Endodermal cell (in vitro differentiated cells): Measurements from ENCODE around the gene LTBP4. TPM values are rescaled to one million over a fixed set of nuclear protein-coding genes. Genes with fewer than 3 reads are reported as not detected.

Source experiments
- DNase-seq: peaks from one replicate; pipeline ENCODE4 v3.0.0-alpha.2; 2017
- H3K27ac ChIP-seq: 2 replicates; pipeline ENCODE4 v1.5.1; 2013; ENCODE audit warnings: mild to moderate bottlenecking, low read depth, low read length, moderate library complexity
- H3K27me3 ChIP-seq: 2 replicates; pipeline ENCODE4 v1.6.1; 2013; ENCODE audit warnings: mild to moderate bottlenecking, low read length, moderate library complexity; ENCODE audit not compliant: insufficient read depth, control insufficient read depth, poor library complexity, severe bottlenecking
- H3K36me3 ChIP-seq: 2 replicates; pipeline ENCODE4 v1.7.0; 2013; ENCODE audit warnings: mild to moderate bottlenecking, low read length, moderate library complexity; ENCODE audit not compliant: control insufficient read depth, insufficient read depth
- H3K4me1 ChIP-seq: one replicate; pipeline ENCODE4 v1.7.0; 2013; ENCODE audit warnings: low read length; ENCODE audit not compliant: control insufficient read depth, insufficient read depth
- H3K4me3 ChIP-seq: 2 replicates; pipeline ENCODE4 v1.5.1; 2013; ENCODE audit warnings: mild to moderate bottlenecking, low read length, moderate library complexity
- H3K9ac ChIP-seq: 2 replicates; pipeline ENCODE4 v1.6.1; 2013; ENCODE audit warnings: mild to moderate bottlenecking, low read length, moderate library complexity; ENCODE audit not compliant: poor library complexity, severe bottlenecking; ENCODE audit errors: extremely low read depth
- H3K9me3 ChIP-seq: 2 replicates; pipeline ENCODE4 v1.6.1; 2013; ENCODE audit warnings: mild to moderate bottlenecking, low read length, moderate library complexity; ENCODE audit not compliant: control insufficient read depth
- H3K27ac Mint-ChIP-seq: 2 replicates; pipeline ENCODE4 v1.8.0; 2020; ENCODE audit warnings: mixed read lengths
- H3K27me3 Mint-ChIP-seq: 2 replicates; pipeline ENCODE4 v1.8.0; 2021; ENCODE audit warnings: mild to moderate bottlenecking, mixed read lengths; ENCODE audit not compliant: insufficient read depth
- H3K36me3 Mint-ChIP-seq: 2 replicates; pipeline ENCODE4 v1.8.0; 2020; ENCODE audit warnings: low read depth, mixed read lengths
- H3K4me1 Mint-ChIP-seq: 2 replicates; pipeline ENCODE4 v1.8.0; 2020; ENCODE audit warnings: mixed read lengths
- H3K4me3 Mint-ChIP-seq: 2 replicates; pipeline ENCODE4 v1.8.0; 2020; ENCODE audit warnings: mild to moderate bottlenecking, moderate library complexity, mixed read lengths
- H3K9me3 Mint-ChIP-seq: 2 replicates; pipeline ENCODE4 v1.8.0; 2020; ENCODE audit warnings: mild to moderate bottlenecking, mixed read lengths
- CTCF ChIP-seq: fragments of 200-600 bp; sonication (generic); conservative IDR thresholded peaks from 2 replicates; pipeline ENCODE4 v1.5.0; 2021; ENCODE audit warnings: antibody characterized with exemption, mild to moderate bottlenecking
- WGBS, 2 experiments: methylation state at CpG; one replicate each; pipeline versions ENCODE4 v1.1.5 to v1.1.7; 2013; ENCODE audit warnings: missing lambda C conversion rate in 2 of 2, mixed read lengths in 1 of 2; ENCODE audit not compliant: insufficient coverage in 1 of 2, insufficient read length in 1 of 2; 5-methylcytosine and 5-hydroxymethylcytosine counted together
- total RNA-seq, 2 donors: library from RNA; stranded (reverse); fragmentation: NEBNext Ultra II Directional in 1 of 2; extraction: Animal tissue kit (Norgen Biotek cat#: 25700) in 1 of 2; gene quantifications; 2 replicates in 1 of 2; 3 replicates in 1 of 2; pipeline ENCODE4 v1.2.1, GENCODE V29; 2021

The LTBP4 gene
- total RNA-seq, 2 donors from 2014 or later: 104 to 133 TPM

GRCh38 chr19:40598918-40599307 is 2.3 kb upstream of the LTBP4 start:
- Histone ChIP-seq H3K9ac (no peak overlapping the region), H3K27me3 (peaks cover 53% of the 10 kb centered on the region), H3K27ac (no peak overlapping the region), H3K36me3 (no peaks in the 10 kb centered on the region), H3K9me3 (no peaks in the 10 kb centered on the region), H3K4me1 (peaks cover 12% of the 10 kb centered on the region), H3K4me3 (no peak overlapping the region)
- H3K4me1 Mint-ChIP-seq: peaks cover 17% of the 10 kb centered on the region
- H3K27me3 Mint-ChIP-seq: peaks cover 76% of the 10 kb centered on the region
- no peak overlapping the region for H3K27ac Mint-ChIP-seq
- no peaks in the 10 kb centered on the region for H3K36me3 Mint-ChIP-seq
- no peak for TF ChIP-seq CTCF
- 19 to 50% methylated on average over 2 to 14 of the region's 15 CpGs for WGBS, 2 experiments
- no peaks in the 10 kb centered on the region for H3K9me3 Mint-ChIP-seq
- peak; percentile 50 for DNase-seq
- no peak overlapping the region for H3K4me3 Mint-ChIP-seq

GRCh38 chr19:40599331-40599901 is 1.8 kb upstream of the LTBP4 start:
- 17 to 23% methylated on average over 7 to 9 of the region's 9 CpGs for WGBS, 2 experiments
- no peak for TF ChIP-seq CTCF
- Histone ChIP-seq H3K27me3 (peaks cover 56% of the 10 kb centered on the region), H3K4me3 (no peak overlapping the region), H3K4me1 (peaks cover 12% of the 10 kb centered on the region), H3K27ac (no peak overlapping the region), H3K9ac (no peak overlapping the region), H3K36me3 (no peaks in the 10 kb centered on the region), H3K9me3 (no peaks in the 10 kb centered on the region)
- H3K27ac Mint-ChIP-seq: no peak overlapping the region
- H3K4me1 Mint-ChIP-seq: peaks cover 17% of the 10 kb centered on the region
- no peaks in the 10 kb centered on the region for H3K36me3 Mint-ChIP-seq
- peak; percentile 57 for DNase-seq
- H3K27me3 Mint-ChIP-seq: peaks cover 77% of the 10 kb centered on the region
- H3K9me3 Mint-ChIP-seq: peaks cover 3% of the 10 kb centered on the region
- no peak overlapping the region for H3K4me3 Mint-ChIP-seq

GRCh38 chr19:40599902-40600569 is 1.1 kb upstream of the LTBP4 start:
- H3K4me1 ChIP-seq: peaks cover 12% of the 10 kb centered on the region
- H3K36me3 ChIP-seq: no peaks in the 10 kb centered on the region
- no peak overlapping the region for H3K4me3 ChIP-seq
- no peak for TF ChIP-seq CTCF
- DNase-seq: peak; percentile 51
- no peaks in the 10 kb centered on the region for H3K9me3 ChIP-seq
- Mint-ChIP-seq H3K36me3 (no peaks in the 10 kb centered on the region), H3K27me3 (peaks cover 77% of the 10 kb centered on the region), H3K4me1 (peaks cover 17% of the 10 kb centered on the region), H3K27ac (no peak overlapping the region), H3K4me3 (peak overlapping the region; percentile 43), H3K9me3 (peaks cover 3% of the 10 kb centered on the region)
- H3K9ac ChIP-seq: no peak overlapping the region
- WGBS, 2 experiments: 21 to 29% methylated on average over 14 to 42 of the region's 43 CpGs
- H3K27me3 ChIP-seq: peaks cover 62% of the 10 kb centered on the region
- H3K27ac ChIP-seq: no peak overlapping the region
